H4 (cell line): ENCODE data around the gene ELOVL2. TPM values are rescaled to one million over a fixed set of nuclear protein-coding genes. Genes with fewer than 3 reads are reported as not detected.

ENCODE experiments used
- DNase-seq: peaks from one replicate; pipeline ENCODE4 v3.0.0-alpha.2; 2015; ENCODE audit warnings: low spot score
- total RNA-seq: library from RNA; depleted of rRNA; stranded (reverse); fragments of >200 nt; shearing (Covaris generic); gene quantifications from 2 replicates; pipeline ENCODE4 v1.2.3, GENCODE V29; 2014

The ELOVL2 gene
- total RNA-seq, 1 experiment from 2014 or later = 0.85 TPM

GRCh38 chr6:11058406-11058805, 14.3 kb upstream of the ELOVL2 start:
- no peak for DNase-seq

DNA sequence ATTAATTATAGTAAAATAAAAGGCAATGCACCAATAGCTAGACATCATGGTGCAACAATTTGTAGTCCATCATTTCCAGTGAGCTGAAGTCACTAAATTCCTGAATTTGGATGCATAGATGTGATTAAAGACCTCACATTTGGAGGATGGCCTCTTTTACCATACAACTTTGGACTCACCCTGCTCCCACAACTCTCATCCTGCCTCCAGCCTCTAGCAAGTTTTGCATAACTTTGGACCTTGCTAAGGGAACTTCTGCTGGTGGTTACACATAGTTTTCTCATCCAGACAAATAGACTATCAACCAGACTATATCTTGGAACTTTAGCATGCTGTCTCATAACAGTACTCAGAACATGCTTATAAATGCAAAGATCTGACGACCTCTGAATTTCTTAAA, 12.8 kb upstream of the ELOVL2 start:
- DNase-seq = no peak

GRCh38 chr6:11055127-11055627, 11.1 kb upstream of the ELOVL2 start:
- DNase-seq = no peak

DNA sequence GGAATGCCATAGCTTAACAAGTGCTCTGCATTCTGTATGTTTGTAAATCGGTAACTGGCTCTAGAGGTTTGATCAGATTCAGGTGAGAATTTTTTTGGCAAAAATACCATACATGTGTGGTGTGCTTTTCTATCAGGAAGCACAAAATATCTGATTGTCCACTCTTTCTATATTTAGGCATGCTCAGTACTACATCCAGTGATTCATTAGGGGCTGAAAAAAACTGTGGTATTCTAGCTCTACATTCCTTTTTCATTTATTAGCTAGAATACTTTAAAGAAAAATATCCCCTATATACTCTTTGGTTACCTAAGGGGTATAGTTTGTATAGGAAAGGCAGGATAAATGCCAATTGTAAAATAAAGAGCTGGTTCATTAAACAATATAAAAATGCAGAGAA, 10.6 kb upstream of the ELOVL2 start:
- no peak for DNase-seq

DNA sequence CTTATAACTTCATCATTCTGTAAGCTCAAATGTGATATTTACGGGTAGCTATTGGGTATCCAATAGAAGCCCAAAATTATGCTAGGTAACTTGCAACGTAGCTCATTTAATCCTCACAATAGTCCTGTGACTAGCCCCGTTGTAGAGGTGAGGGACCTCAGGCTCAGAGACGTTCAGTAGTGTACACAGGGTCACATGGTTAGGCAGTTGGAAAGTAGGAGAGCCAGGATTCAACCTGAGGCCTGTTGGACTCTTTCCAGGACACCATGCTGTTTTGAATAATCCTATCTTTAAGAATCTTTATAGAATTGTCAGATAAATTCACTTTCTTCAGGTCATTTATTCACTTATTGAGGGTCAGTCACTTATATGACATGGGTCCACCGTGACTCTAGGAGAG, 9.2 kb upstream of the ELOVL2 start:
- DNase-seq = no peak

DNA sequence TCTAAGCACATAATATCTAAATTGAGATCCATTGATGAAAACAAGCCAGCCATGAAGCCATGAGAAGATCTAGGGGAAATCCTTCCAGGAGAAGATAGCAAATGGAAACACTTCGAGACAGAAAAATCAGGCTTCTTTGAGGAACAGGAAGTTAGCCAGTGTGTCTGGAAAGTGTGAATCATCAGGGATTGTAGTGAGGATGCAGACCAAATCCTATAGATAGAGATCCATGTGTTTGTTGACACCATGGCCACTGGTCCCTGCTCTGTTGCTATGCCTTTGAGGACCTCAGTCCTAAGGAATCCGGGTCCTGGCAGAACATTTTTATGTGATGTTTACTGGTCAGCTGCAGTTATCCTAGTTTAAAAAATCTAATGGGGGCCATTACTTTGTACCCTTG, 6.6 kb upstream of the ELOVL2 start:
- DNase-seq = peak; percentile 13

GRCh38 chr6:11044712-11045167, 635 bp upstream of the ELOVL2 start:
- DNase-seq = no peak

GRCh38 chr6:11043378-11043960, 636 bp downstream of the ELOVL2 start:
- DNase-seq = no peak

DNA sequence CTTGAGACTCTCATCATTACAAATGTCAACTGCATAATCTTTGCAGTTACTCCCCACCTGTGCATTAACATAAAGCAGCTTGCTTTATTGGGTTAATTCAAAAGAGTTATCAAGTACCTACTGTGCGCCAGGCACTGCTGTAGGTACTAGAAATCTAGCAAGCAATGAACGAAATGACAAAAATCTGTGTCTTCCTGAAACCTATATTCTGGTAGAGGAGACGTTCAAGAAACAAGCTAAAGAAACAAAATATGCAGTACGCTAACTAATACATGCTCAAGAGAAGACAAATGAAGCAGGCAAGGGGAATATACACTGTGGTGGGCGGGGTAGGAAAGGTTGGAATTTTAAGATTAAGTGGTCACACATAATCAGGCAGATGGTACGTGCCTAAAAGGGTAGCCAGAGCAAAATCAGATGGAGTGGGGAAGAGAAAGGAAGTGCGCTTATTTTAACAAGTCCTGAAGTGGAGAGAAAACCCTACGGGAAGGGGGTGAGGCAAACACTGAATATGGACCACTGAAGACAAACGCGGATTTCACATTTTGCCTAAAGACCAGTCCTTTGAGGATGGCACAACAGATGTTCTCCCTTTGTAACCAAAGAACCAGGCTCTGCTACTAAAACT, 1.2 kb downstream of the ELOVL2 start:
- no peak for DNase-seq

- no peak for DNase-seq
These were observed 1.9 kb downstream of the ELOVL2 start for GRCh38 chr6:11042025-11042749.

DNA sequence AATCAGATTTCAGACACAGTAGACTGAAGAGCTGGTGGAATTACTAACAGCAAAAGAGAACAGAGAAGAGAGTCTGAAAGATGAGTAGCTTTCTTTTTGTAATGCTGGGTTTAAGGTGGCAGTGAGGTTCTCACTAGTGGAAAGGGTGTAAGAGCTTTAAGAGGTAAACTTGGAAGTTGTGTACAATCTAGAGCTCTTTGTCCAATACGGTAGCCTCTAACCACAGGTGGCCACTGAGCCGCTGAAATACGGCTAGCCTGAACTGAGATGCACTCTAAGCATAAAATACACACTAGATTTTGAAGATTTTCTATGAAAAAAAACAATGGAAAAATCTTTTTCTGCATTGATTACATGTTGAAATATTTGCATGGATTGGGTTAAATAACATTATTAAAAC, 4.0 kb downstream of the ELOVL2 start:
- DNase-seq = no peak

DNA sequence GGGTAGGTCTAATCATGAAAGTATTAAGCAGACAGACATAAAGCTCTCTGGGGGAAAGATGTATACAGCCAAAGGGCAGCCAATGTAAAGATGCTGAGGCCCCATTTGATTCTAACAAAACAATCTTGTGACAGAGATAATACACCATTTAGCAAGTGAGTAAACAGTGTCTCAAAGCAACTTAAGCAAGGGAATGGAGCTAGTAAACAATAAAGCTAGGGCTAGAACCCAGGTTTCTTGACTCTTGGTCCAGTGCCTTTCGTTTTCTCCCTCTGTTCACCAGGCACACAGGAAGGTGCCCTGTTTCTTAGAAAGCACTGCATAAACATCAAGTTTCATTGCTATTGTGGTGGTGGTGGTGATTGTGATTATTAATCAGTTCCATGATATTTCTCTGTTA, 5.1 kb downstream of the ELOVL2 start:
- DNase-seq = no peak

DNA sequence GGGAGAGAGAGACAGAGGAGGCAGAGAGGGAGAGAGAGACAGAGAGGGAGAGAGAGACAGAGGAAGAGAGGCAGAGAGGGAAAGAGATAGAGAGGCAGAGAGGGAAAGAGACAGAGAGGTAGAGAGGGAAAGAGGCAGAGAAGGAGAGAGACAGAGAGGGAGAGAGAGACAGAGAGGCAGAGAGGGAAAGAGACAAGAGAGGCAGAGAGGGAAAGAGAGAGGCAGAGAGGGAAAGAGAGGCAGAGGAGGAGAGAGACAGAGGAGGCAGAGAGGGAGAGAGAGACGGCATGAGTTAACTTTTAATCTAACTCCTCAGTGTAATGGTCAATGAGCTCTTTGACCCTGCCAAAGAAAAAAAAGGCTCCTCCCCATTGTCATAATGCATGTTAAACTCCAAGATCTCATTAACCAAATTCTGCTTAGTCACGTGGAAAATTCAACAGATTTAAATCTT, 7.1 kb downstream of the ELOVL2 start:
- no peak for DNase-seq

- DNase-seq = no peak
These were observed 7.8 kb downstream of the ELOVL2 start for GRCh38 chr6:11036351-11036740.

- DNase-seq = no peak
These were observed 8.3 kb downstream of the ELOVL2 start for GRCh38 chr6:11035616-11036350.

GRCh38 chr6:11033825-11034224, 10.3 kb downstream of the ELOVL2 start:
- no peak for DNase-seq

DNA sequence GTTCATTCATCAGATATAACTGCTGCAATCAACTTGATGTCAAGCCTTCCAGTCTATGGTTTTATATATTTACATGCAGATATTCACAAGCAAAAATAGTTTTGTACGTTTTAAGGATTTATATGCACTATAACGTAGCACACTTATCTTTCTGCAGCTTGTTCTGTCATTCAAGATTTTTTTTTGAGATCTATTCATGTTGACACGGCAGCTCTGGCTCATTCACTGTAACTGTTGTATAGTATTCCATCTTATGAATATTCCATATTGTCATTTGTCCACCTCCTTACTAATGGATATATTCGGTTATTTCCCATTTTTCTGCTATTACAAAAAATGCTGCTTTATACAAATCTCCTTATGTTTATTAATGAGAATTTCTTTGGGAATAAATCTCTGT, 13.2 kb downstream of the ELOVL2 start:
- no peak for DNase-seq

DNA sequence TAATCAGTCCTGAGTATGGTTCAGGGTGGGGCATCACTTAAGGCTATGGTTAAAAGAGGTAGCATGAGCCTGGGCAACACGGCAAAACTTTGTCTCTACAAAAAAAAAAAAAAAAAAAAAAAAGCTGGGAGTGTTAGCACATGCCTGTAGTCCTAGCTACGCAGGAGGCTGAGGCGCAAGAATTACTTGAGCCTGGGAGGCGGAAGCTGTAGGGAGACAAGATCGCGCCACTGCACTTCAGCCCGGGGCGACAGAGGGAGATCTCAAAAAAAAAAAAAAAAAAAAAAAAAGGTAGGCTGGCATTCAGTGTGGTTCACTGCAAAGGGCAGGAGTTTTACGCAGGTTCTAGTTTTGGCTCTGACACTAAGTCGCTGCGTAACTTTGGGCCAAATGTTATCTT, 15.1 kb downstream of the ELOVL2 start:
- DNase-seq = no peak

- no peak for DNase-seq
These were observed 16.5 kb downstream of the ELOVL2 start for GRCh38 chr6:11027565-11028110.

DNA sequence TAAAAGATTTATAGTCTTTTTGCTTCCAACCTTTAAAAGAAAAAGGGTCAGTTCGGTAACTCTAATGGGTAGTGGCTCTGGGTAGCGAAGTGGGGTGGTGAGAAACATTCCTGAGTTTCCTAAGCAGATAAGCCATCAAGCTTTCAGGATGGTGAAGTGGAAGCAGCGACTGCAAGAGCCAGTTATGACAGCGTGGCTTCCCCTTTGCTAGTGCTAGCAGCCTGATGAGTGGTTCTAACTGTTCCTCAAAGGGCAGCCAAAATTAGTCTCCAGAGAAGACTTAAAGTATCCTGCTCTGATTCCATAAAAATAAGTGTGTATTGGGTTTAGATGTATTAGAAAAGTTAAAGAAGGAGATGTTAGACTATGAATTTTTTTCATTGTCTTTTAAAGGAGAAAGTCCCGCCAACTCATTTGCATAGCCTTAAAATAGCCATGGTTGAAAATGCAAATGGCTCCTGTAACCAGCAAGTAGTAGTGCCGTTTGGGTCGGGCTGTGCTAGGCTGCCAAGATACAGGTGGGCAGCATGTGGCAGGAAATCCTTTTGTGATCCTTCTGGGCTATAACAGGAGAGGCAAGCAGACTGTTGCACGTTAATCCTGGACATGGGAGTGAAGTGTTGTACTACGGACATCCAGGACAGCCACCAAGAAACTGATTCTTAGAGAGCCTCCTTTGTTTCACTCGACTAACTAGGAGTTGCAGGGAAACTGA, 18.0 kb downstream of the ELOVL2 start:
- no peak for DNase-seq

DNA sequence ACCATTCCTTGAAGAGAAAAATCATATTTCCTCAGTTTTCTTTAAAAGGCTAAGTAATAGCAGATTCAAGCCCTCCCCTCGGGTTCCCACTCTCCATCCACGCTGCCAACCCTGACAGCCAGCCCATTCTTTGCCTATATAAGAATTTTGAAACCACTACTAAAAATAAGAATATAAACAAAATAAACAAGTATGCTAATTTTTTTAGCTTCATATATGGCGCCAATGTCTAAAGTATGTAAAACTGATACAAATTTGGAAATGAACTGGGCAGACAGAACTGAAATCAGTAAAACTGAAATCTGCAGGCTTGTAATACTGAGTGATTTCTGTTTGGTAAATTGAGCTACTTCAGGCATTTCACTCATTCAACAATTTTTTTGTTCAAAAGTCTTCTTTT, 19.0 kb downstream of the ELOVL2 start:
- no peak for DNase-seq
